ENCODE results near the gene MUC4. TPM values are rescaled to one million over a fixed set of nuclear protein-coding genes. Genes with fewer than 3 reads are reported as not detected.
"Not testable (repeated sequence)": the region's sequence is repeated elsewhere in the genome, so short reads cannot be mapped to it uniquely, and the experiment has no call there.

MUC4 gene
- total RNA-seq, 2 donors from 2014 or later: 0.35 to 2.3 TPM

- Mint-ChIP-seq H3K4me3 (no peak overlapping the region), H3K27ac (no peak overlapping the region), H3K27me3 (ENCODE audit: insufficient read depth) (peaks cover 30% of the 10 kb centered on the region), H3K4me1 (peaks cover 12% of the 10 kb centered on the region), H3K36me3 (ENCODE audit: low read depth) (peaks cover 4% of the 10 kb centered on the region), H3K9me3 (peaks cover 9% of the 10 kb centered on the region)
- H3K27me3 ChIP-seq (ENCODE audit: control insufficient read depth, insufficient read depth, low read length, poor library complexity, severe bottlenecking): peaks cover 23% of the 10 kb centered on the region
- H3K27ac ChIP-seq (ENCODE audit: low read depth, low read length): no peak overlapping the region
- no peak overlapping the region for H3K4me3 ChIP-seq (ENCODE audit: low read length)
- no peak for TF ChIP-seq CTCF (conservative IDR thresholded peaks at IDR 0.05)
- DNase-seq: no peak
- H3K9me3 ChIP-seq (ENCODE audit: control insufficient read depth, low read length): no peaks in the 10 kb centered on the region
- no peaks in the 10 kb centered on the region for H3K36me3 ChIP-seq (ENCODE audit: control insufficient read depth, insufficient read depth, low read length)
- no peak overlapping the region for H3K9ac ChIP-seq (ENCODE audit: extremely low read depth, low read length, poor library complexity, severe bottlenecking)
- 89 to 96% methylated on average over 12 to 28 of the region's 30 CpGs for WGBS, 2 experiments (ENCODE audit: insufficient coverage in 1 of 2, insufficient read length in 1 of 2)
- H3K4me1 ChIP-seq (ENCODE audit: control insufficient read depth, insufficient read depth, low read length): no peaks in the 10 kb centered on the region
Measured at GRCh38 chr3:195750797-195751520, 60.8 kb downstream of the MUC4 start.

GRCh38 chr3:195749101-195749500 lies 62.6 kb downstream of the MUC4 start:
- not testable (repeated sequence) for H3K4me3 Mint-ChIP-seq; H3K27ac Mint-ChIP-seq; H3K4me1 ChIP-seq (ENCODE audit: control insufficient read depth, insufficient read depth, low read length); H3K4me1 Mint-ChIP-seq; H3K36me3 Mint-ChIP-seq (ENCODE audit: low read depth); H3K9me3 Mint-ChIP-seq; H3K9ac ChIP-seq (ENCODE audit: extremely low read depth, low read length, poor library complexity, severe bottlenecking); H3K36me3 ChIP-seq (ENCODE audit: control insufficient read depth, insufficient read depth, low read length); H3K27ac ChIP-seq (ENCODE audit: low read depth, low read length); H3K4me3 ChIP-seq (ENCODE audit: low read length); DNase-seq; H3K9me3 ChIP-seq (ENCODE audit: control insufficient read depth, low read length)
- peaks cover 45% of the 10 kb centered on the region for H3K27me3 Mint-ChIP-seq (ENCODE audit: insufficient read depth)
- 89 to 93% methylated on average over 4 to 5 of the region's 5 CpGs for WGBS, 2 experiments (ENCODE audit: insufficient coverage in 1 of 2, insufficient read length in 1 of 2)
- peaks cover 23% of the 10 kb centered on the region for H3K27me3 ChIP-seq (ENCODE audit: control insufficient read depth, insufficient read depth, low read length, poor library complexity, severe bottlenecking)

GRCh38 chr3:195748661-195749060 lies 63.1 kb downstream of the MUC4 start:
- peaks cover 9% of the 10 kb centered on the region for H3K9me3 Mint-ChIP-seq
- H3K27ac ChIP-seq (ENCODE audit: low read depth, low read length): no peak overlapping the region
- DNase-seq: no peak
- no peak for TF ChIP-seq CTCF (conservative IDR thresholded peaks at IDR 0.05)
- no peaks in the 10 kb centered on the region for H3K4me1 Mint-ChIP-seq
- no peak overlapping the region for H3K4me3 ChIP-seq (ENCODE audit: low read length)
- no peak overlapping the region for H3K9ac ChIP-seq (ENCODE audit: extremely low read depth, low read length, poor library complexity, severe bottlenecking)
- H3K36me3 ChIP-seq (ENCODE audit: control insufficient read depth, insufficient read depth, low read length): no peaks in the 10 kb centered on the region
- H3K4me3 Mint-ChIP-seq: no peak overlapping the region
- WGBS, 2 experiments (ENCODE audit: insufficient coverage in 1 of 2, insufficient read length in 1 of 2): 95 to 96% methylated on average over 10 to 11 of the region's 11 CpGs
- H3K27me3 ChIP-seq (ENCODE audit: control insufficient read depth, insufficient read depth, low read length, poor library complexity, severe bottlenecking): peaks cover 23% of the 10 kb centered on the region
- no peaks in the 10 kb centered on the region for H3K4me1 ChIP-seq (ENCODE audit: control insufficient read depth, insufficient read depth, low read length)
- peaks cover 4% of the 10 kb centered on the region for H3K36me3 Mint-ChIP-seq (ENCODE audit: low read depth)
- H3K27ac Mint-ChIP-seq: no peak overlapping the region
- H3K27me3 Mint-ChIP-seq (ENCODE audit: insufficient read depth): peaks cover 45% of the 10 kb centered on the region
- H3K9me3 ChIP-seq (ENCODE audit: control insufficient read depth, low read length): no peaks in the 10 kb centered on the region
